GM12865 (cell line): ENCODE measurements around the gene SVIP.

Source experiments
- DNase-seq: peaks from one replicate; pipeline ENCODE4 v3.0.0; 2010; ENCODE audit warnings: low read depth
- H3K4me3 ChIP-seq: 2 replicates; pipeline ENCODE4 v1.5.1; 2011; ENCODE audit warnings: mild to moderate bottlenecking, low read depth, low read length, control low read depth
- TF ChIP-seq, protein P1 (sequence below): IDR thresholded peaks from 2 replicates; pipeline ENCODE4 v1.5.1; 2011; ENCODE audit warnings: low read length, control low read depth, low read depth, inconsistent platforms; ENCODE audit not compliant: insufficient read depth; ENCODE audit errors: missing control alignments

The SVIP gene, protein sequence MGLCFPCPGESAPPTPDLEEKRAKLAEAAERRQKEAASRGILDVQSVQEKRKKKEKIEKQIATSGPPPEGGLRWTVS

DNA sequence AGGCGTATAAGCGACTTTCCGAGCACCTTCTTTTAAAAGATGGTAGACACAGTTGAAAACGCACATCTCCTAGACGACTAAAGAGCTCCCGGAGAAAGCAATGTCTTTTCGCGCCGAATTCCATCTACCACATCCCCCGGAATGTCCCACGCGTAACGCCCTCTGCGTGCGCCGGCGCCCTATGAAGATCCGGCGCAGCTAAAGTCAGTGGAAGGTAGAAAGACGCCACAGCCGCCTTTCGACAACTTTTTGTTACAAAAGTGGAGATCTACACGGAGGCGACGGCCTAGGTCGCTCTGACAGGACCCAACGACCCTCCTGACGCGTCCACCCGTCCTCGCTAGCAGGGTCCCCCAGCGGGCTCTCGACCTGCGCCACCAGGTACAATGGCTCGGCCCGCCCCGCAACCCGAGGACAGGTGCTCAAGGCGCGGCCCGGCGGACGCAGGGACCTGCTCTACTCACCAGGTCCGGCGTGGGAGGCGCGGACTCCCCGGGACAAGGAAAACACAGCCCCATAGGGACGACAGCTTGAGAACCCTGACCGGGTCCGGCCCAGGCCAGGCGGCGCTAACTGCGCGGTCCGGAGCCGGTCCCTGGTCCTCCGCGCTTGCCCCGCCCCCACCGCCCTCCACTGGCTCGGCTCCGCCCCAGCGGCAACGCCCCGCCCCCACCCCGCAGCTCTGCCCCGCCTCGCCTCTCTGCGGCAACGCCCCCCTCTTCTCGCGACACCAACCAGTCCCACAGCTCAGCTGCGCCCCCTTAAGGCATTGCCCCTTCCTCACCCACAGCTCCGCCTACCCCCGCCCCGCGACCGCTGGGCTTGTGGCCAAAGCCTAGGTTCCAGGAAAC lies at the start of gene SVIP:
Gene SVIP (minus strand): TSS at position 571 of the 851 bp plus-strand sequence. CDS start 53 bp downstream, at position 518.
- DNase-seq, result peak; percentile 96
- TF ChIP-seq, protein P1, sequence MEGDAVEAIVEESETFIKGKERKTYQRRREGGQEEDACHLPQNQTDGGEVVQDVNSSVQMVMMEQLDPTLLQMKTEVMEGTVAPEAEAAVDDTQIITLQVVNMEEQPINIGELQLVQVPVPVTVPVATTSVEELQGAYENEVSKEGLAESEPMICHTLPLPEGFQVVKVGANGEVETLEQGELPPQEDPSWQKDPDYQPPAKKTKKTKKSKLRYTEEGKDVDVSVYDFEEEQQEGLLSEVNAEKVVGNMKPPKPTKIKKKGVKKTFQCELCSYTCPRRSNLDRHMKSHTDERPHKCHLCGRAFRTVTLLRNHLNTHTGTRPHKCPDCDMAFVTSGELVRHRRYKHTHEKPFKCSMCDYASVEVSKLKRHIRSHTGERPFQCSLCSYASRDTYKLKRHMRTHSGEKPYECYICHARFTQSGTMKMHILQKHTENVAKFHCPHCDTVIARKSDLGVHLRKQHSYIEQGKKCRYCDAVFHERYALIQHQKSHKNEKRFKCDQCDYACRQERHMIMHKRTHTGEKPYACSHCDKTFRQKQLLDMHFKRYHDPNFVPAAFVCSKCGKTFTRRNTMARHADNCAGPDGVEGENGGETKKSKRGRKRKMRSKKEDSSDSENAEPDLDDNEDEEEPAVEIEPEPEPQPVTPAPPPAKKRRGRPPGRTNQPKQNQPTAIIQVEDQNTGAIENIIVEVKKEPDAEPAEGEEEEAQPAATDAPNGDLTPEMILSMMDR, result peak; percentile 83

DNA sequence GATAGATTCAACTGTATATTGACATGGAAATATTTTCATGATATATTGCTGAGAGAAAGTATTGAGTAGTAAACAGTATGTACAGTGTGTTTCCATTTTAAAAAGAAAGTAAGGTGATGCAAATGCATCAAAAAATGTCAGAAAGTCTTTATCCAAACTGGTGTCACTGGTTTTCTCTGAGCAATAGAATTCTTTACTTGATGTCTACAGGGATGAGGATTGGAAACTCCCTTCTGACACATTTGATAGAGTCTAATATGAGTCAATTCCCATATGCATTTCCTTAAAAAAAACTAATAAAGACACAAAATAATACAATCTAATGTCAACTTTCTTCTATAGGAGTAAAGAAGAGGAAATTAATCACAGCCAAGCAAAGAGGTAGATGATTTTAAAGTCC lies 49.0 kb upstream of the SVIP start:
- H3K4me3 ChIP-seq, result no peak overlapping the region
- TF ChIP-seq, protein P1, result no peak
- no peak for DNase-seq

More for the DNA sequence above, at the start of gene SVIP:
- peak within 1 kb of the TSS; percentile 98 for H3K4me3 ChIP-seq

DNA sequence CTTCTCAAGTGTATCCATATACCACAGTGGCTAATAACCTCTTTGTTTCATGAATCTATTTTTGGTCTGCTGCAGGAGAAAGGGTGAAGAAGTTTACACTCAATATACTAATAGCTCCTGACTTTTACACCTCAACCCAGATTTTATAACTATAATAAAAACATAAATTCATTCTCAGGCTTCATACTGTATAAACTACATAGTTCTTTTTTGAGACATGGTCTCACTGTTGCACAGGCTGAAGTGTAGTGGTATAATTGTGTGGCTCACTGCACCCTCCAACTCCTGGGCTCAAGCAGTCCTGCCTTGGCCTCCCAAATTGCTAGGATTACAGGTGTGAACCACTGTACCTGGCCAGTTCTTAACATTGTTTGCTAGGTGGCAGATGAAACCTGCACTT lies 48.4 kb upstream of the SVIP start:
- DNase-seq, result no peak
- TF ChIP-seq, protein P1, result no peak
- H3K4me3 ChIP-seq, result no peak overlapping the region

DNA sequence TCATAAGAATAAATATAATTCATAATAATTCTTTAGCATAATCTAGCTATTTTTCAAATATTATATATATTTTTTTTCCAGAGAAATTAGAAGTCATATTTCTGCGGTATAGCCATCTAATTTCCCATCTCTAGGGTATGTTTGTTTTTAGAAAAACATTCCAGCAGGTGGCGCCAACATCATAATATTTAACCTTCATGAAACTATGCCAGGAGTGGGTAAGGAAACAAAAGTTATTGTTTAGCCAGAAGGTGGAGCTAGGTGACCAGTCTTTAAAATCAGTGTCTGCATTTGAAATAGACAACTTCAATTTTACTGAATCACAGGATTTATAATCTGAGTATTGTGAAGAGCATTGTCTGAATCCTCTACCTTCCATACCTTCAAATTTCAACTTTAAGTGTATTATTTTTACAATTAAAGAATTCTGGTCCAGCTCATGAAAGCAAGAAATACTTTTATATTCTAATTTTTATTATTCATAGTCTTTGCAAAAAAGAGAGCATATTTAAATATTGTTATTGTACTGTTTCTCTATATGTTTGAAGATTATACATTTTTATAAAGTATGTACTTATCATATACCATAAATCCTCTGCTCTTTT lies 46.4 kb upstream of the SVIP start:
- H3K4me3 ChIP-seq, result no peak overlapping the region
- TF ChIP-seq, protein P1, result peak; percentile 57
- DNase-seq, result peak; percentile 84

DNA sequence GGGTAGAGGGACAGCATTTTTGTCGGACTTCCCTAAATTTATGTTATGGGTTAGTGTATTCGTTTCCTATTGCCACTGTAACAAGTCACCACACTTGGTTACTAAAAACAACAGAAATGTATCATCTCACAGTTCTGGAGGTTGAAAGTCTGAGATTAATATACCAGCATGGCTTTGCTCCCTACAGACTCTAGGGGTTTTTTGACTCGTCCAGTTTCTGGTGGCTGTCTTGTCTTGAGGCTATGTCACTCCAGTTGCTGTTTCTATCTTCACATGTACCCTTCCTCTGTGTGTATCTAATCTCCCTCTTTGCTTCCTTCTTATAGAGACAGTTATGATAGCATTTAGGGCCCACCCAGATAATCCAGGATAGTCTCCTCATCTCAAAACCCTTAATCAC lies 39.7 kb upstream of the SVIP start:
- TF ChIP-seq, protein P1, result no peak
- peak; percentile 11 for DNase-seq
- H3K4me3 ChIP-seq, result no peak overlapping the region

DNA sequence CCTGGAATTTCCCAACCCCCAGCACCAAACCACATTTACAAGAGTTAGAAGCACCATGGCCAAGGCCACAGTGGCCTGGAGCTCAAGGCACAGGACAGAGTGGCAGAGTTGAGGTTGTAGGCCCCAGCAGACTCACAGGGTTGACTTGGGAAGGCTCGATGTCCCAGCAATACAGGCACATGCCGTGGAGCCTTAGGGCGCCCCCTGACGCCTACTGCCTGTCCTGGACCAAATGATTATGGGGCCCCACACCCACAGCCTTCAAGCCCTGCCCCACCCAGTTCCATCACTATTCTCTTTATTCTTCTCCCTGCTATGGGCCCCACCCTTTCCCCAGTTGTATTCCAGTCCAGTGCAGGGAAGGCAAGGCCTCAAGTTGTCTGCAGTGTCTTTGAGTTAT lies 30.6 kb upstream of the SVIP start, which contains the start of gene CCDC179:
Gene CCDC179 (minus strand): TSS at position 234 of the 400 bp plus-strand sequence. CDS start 53 bp downstream, at position 181.
- TF ChIP-seq, protein P1, result no peak
- DNase-seq, result no peak
- H3K4me3 ChIP-seq, result no peak within 1 kb of the TSS
